Upper lobe of right lung (tissue), 1 donor: ENCODE measurements around the gene SMARCD2. TPM values are rescaled to one million over a fixed set of nuclear protein-coding genes. Genes with fewer than 3 reads are reported as not detected.
"Not testable (repeated sequence)": the region's sequence is repeated elsewhere in the genome, so short reads cannot be mapped to it uniquely, and the experiment has no call there.

Experiments
- ATAC-seq: fragments of 200-7000 bp; cut with Tn5 transposase; one replicate; pipeline ENCODE4 v1.9.1; 2020; ENCODE audit warnings: mild to moderate bottlenecking, moderate library complexity
- DNase-seq: peaks from one replicate; pipeline ENCODE4 v3.0.0-alpha.2; 2020
- H3K27ac ChIP-seq: fragments of 200-600 bp; one replicate; pipeline ENCODE4 v1.8.0; 2022
- H3K27me3 ChIP-seq: fragments of 200-600 bp; one replicate; pipeline ENCODE4 v1.8.0; 2022; ENCODE audit warnings: mild to moderate bottlenecking
- H3K36me3 ChIP-seq: fragments of 200-600 bp; one replicate; pipeline ENCODE4 v1.8.0; 2022
- H3K4me1 ChIP-seq: fragments of 200-600 bp; one replicate; pipeline ENCODE4 v1.8.0; 2022
- H3K4me3 ChIP-seq: fragments of 200-600 bp; one replicate; pipeline ENCODE4 v1.8.0; 2022; ENCODE audit warnings: mild to moderate bottlenecking
- H3K9me3 ChIP-seq: fragments of 200-600 bp; one replicate; pipeline ENCODE4 v1.8.0; 2022
- intact Hi-C: fragments of 100-400 bp; cut with DNase I; formaldehyde crosslinking; loops from one replicate; pipeline ENCODE4 v1.11.0; 2022
- long read RNA-seq: library from polyadenylated mRNA; unstranded; transcript quantifications from one replicate; pipeline ENCODE4 v2.0.0, GENCODE V29; 2021
- total RNA-seq: library from RNA; stranded (reverse); fragmentation: NEBNext Ultra II Directional; extraction: Animal tissue kit (Norgen Biotek cat#: 25700); gene quantifications from one replicate; pipeline ENCODE4 v1.2.1, GENCODE V29; 2021
- TF ChIP-seq, protein P1 (sequence below): fragments of 200-600 bp; IDR thresholded peaks from one replicate; pipeline ENCODE4 v1.8.0; 2022; ENCODE audit warnings: antibody characterized with exemption
- donor health status: DM: no; HTN: yes; CAD: no; lungs with severe emphysema.

Gene SMARCD2
- 74.6 TPM for total RNA-seq
- long read RNA-seq, transcript SMARCD2-203 (13 exons, 2,716 nt), result major isoform, 103 of 121 reads
- long read RNA-seq, partial matches to known transcripts, result 9 of 121 reads
- long read RNA-seq, other reads (novel, unspliced or antisense), result 9 of 121 reads

DNA sequence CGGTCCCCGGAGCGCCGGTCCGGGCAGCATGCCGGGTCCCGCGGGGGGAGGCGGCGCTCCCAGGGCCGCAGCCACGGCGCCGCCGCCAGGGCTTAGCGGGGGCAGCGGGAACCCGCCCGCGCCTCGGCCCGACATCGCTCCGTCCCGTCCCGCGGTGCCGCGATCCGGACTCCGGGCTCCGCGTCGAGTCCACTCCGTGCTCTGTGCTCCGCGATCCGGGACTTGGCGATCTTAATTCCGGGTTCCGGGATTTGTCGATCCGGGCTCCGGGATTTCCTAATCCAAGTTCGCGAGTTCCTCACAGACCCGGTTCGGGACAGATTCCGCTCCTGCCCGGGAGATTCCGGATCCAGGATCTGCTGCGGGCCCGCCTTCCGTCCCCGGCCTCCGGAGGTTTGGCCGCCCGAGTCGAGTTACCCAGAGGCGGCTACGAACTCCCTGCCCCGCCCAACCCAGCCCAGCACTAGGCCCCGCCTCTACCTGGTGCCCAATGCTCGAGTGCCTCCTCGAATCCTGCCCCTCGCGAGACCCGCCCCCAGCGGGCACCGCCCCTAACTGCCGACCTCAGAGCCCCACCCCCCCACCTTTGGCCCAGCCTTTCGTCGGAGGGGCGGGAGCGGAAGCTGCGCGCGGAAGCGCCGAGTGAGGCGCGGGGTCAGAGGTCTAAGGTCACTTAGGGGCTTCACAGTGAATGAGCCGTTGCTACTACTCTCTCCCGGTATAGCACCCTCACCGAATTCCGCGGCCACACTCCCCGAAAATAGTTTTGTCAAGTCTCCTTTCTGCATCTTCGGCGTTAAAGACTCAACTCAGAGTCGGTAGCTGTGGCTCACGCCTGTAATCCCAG is at the start of gene SMARCD2:
Gene SMARCD2, minus strand, starts transcription at position 146 of the 847 bp plus-strand sequence. Its CDS starts 11 bp downstream, at position 135.
- Histone ChIP-seq H3K4me1 (peaks cover 39% of the 10 kb centered on the region), H3K9me3 (no peaks in the 10 kb centered on the region), H3K27me3 (no peaks in the 10 kb centered on the region), H3K4me3 (peak within 1 kb of the TSS; percentile 88), H3K27ac (peak within 1 kb of the TSS; percentile 94), H3K36me3 (no peaks in the 10 kb centered on the region)
- ATAC-seq (peak; percentile 92), DNase-seq (peak; percentile 100)
- intact Hi-C loops, result no loop called here
- TF ChIP-seq, protein P1, sequence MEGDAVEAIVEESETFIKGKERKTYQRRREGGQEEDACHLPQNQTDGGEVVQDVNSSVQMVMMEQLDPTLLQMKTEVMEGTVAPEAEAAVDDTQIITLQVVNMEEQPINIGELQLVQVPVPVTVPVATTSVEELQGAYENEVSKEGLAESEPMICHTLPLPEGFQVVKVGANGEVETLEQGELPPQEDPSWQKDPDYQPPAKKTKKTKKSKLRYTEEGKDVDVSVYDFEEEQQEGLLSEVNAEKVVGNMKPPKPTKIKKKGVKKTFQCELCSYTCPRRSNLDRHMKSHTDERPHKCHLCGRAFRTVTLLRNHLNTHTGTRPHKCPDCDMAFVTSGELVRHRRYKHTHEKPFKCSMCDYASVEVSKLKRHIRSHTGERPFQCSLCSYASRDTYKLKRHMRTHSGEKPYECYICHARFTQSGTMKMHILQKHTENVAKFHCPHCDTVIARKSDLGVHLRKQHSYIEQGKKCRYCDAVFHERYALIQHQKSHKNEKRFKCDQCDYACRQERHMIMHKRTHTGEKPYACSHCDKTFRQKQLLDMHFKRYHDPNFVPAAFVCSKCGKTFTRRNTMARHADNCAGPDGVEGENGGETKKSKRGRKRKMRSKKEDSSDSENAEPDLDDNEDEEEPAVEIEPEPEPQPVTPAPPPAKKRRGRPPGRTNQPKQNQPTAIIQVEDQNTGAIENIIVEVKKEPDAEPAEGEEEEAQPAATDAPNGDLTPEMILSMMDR, result no peak

GRCh38 chr17:63889026-63889848 is 46.8 kb upstream of the SMARCD2 start:
- H3K9me3 ChIP-seq, H3K36me3 ChIP-seq, H3K4me3 ChIP-seq, DNase-seq, H3K27me3 ChIP-seq, H3K27ac ChIP-seq, H3K4me1 ChIP-seq, intact Hi-C loops: not testable (repeated sequence)
- TF ChIP-seq, protein P1, result peak; percentile 42
- peak; percentile 78 for ATAC-seq

- DNase-seq, H3K4me1 ChIP-seq, intact Hi-C loops, H3K27ac ChIP-seq, H3K9me3 ChIP-seq, ATAC-seq, H3K36me3 ChIP-seq, H3K4me3 ChIP-seq, H3K27me3 ChIP-seq: not testable (repeated sequence)
Measured at GRCh38 chr17:63885119-63885518, 42.6 kb upstream of the SMARCD2 start.

DNA sequence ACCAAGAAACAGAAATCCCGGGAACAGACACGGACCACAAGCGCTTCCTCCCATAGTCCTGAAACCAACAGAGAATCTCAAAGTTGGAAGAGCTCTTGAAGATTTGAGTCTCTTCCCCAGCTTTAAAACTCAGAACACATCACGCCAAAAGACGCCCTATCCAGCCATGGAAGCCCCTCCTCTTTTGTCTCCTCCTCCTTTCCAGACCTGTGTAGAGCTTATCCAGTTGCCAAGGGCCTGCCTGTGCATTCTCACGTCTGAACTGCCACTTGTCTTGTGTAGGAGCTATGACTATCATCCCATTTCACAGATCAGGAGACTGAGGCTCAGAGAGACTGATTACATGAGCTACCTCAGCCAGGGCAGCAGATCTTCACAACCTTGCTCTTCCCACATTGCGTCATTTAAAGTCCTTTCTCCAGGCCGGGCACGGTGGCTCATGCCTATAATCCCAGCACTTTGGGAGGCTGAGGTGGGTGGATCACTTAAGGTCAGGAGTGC is 40.2 kb upstream of the SMARCD2 start:
- H3K4me3 ChIP-seq, H3K36me3 ChIP-seq, H3K9me3 ChIP-seq, DNase-seq, ATAC-seq, H3K27ac ChIP-seq, H3K4me1 ChIP-seq, intact Hi-C loops, H3K27me3 ChIP-seq: not testable (repeated sequence)

- Histone ChIP-seq H3K4me1 (no peaks in the 10 kb centered on the region), H3K9me3 (no peaks in the 10 kb centered on the region), H3K27ac (no peak within 1 kb of the TSS), H3K4me3 (no peak within 1 kb of the TSS), H3K27me3 (no peaks in the 10 kb centered on the region), H3K36me3 (no peaks in the 10 kb centered on the region)
- intact Hi-C loops, result no loop called here
- ATAC-seq (peak; percentile 85), DNase-seq (no peak)
- TF ChIP-seq, protein P1, result peak; percentile 52
Measured at GRCh38 chr17:63881935-63882601, 39.6 kb upstream of the SMARCD2 start, which contains the start of gene GH2. GH2 (minus strand) TSS chr17:63881944; CDS start chr17:63881801, 143 bp downstream.

DNA sequence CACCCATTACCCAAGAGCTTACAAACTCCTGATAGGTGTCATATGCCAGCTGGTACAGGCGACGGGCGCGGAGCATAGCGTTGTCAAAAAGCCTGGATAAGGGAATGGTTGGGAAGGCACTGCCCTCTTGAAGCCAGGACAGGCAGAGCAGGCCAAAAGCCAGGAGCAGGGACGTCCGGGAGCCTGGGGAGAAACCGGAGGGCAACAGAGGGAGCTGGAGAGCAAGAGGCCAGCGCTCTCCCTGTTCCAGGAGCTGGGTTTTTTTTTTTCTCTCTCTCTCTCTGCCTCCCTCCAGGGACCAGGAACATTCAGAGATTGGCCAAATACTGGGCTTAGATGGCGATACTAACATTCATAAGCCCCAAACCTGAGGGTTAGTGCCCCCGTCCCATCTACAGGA is 38.9 kb upstream of the SMARCD2 start:
- H3K9me3 ChIP-seq, H3K27ac ChIP-seq, H3K4me1 ChIP-seq, ATAC-seq, H3K4me3 ChIP-seq, DNase-seq, H3K27me3 ChIP-seq, intact Hi-C loops, H3K36me3 ChIP-seq: not testable (repeated sequence)
